HG02588 (cell line): Measurements from ENCODE around the gene AGAP3.

Source experiments
- ATAC-seq: cut with Tn5 transposase; IDR thresholded peaks from one replicate; pipeline ENCODE4 v1.9.1; 2021; ENCODE audit warnings: mild to moderate bottlenecking, moderate library complexity; ENCODE audit not compliant: unreplicated experiment

Gene AGAP3

DNA sequence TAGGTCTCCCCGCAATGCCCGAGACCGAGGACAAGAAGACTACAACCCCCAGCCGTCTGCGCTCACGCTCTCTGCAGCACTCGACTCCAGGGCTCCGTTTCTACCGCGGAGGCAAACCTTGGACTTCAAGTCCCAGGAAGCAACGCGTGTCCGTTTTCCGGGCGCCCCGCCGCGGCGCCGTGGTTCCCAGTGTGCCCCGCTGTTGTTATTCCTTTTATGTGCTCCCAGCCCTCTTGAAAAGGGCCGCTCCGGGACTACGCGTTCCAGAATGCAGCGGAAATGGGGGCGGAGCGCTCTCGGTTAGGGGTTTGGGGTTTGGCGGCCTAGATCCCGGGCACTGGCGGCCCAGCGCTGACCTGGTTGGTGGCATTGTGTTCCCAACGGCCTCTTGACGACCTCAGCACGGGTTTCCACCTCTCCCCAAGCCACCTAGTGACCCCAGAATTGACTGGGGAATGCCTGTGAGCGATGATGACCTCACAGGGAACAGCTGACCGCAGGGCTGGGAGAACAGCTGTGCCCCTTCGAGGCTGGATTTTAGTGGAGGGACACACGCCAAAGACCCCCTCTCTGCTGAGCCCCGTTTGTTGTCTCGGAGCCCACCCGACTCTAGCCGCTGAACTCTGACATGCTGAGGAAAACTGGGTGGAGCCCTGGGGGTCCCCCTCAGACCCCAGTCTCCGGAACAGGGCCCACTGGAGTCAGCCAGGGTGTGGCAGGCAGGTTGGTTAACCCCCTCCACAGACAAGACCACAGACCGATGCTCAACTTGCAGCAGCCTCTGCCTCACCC lies 28.1 kb upstream of the AGAP3 start:
- peak; percentile 85 for ATAC-seq

DNA sequence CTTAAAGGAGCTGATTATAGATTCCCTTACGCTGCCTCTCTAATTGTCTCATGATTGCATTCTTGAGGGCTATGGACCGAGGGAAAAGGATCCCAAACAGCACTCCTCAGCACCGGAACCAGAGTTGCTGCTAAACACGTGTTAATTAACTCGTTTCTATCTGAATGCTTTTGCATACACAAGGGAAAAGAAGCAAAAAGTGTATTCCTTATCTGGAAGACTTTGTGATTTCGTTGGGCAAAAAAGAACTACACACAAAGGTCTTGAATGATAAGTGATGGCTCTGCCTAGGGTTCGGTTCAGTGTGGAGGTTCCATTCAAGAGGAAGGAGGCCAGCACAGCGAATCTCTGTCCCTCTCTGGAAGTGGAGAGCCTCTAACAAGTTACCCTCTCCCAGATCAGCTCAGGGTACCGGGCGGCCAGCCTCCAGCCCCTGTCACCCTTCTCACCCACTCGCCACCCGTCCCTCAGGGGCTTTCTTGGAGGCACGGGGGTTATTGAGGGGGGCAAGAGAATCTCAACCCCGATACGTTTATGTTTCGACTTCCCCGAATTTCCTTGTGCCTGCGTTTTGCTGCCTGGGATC lies 27.4 kb upstream of the AGAP3 start:
- ATAC-seq = no peak

GRCh38 chr7:151059367-151060112 lies 26.7 kb upstream of the AGAP3 start, which contains the start of gene SLC4A2:
TSS of gene SLC4A2 (plus strand) at chr7:151059589. CDS start at chr7:151061988, 2,399 bp downstream.
- peak; percentile 34 for ATAC-seq

DNA sequence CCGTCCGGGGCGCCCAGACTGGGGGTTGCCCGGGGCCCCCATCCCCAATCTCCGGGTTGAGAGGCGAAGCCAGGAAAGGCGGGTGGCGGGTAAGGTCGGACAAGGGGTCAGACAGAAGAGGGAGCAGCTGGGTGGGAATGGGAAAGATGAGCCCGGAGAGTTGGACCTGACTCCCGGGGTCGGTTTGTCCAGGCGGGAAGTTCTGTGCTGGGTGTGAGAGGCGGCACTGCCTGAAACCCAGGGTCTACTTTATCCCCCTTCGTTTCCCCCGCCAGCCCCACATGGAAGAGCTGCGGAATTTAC lies 26.2 kb upstream of the AGAP3 start:
- no peak for ATAC-seq

DNA sequence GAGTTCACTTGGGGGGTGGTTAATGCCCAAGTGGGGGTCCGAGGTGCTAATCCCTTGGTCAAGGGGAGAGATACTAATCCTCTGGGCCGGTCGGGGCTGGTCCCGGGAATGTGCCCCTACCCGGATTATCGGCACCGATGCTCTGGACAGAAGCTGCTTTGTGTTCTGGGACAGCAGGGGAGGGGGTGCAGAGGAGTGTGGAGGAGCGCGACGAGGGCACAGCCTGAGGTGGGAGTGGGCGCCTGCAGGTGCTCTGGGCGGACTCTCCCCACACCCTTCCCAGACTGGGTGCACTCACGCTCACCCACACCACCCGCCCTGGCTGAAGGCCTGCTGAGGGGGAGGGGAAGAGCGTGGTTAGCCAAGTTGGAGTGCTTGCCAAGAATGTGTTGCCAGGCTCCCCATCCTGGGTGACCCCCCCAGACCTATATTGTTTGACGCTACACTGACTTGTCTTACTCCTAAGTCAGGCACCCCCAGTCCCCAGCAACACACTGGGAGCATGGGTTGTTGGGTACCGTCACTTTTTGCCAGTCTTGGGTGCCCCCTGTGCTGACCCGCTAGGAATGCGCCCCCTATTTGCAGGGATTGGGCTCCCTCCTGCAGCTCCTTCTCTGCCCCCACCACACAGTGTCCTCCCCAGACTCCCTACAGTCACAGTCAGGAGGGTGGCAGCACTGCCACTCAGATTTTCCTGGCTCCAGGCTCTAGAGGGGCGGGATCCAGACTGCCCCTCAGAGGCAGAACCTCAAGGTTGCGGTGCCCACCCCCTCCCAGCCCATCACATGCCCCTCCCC lies 25.7 kb upstream of the AGAP3 start:
- no peak for ATAC-seq

- no peak for ATAC-seq
Measured at GRCh38 chr7:151061213-151062110, 24.8 kb upstream of the AGAP3 start.

- ATAC-seq = no peak
Measured at GRCh38 chr7:151062111-151062398, 24.2 kb upstream of the AGAP3 start.

GRCh38 chr7:151062399-151063211 lies 23.7 kb upstream of the AGAP3 start:
- ATAC-seq = no peak

GRCh38 chr7:151063212-151063561 lies 23.1 kb upstream of the AGAP3 start:
- no peak for ATAC-seq

DNA sequence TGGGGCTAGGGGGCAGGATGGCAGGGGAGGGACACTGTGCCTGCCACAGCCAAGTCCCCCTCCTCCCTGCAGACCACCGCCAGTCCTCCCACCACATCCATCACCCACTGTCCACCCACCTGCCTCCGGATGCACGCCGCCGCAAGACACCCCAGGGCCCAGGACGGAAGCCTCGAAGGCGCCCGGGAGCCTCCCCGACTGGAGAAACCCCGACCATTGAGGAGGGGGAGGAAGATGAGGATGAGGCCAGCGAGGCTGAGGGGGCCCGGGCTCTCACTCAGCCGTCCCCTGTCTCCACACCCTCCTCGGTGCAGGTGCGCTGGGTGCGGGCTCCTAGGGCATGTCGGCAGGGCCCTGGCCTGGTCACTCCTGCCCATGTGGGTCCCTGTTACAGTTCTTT lies 21.8 kb upstream of the AGAP3 start:
- no peak for ATAC-seq

GRCh38 chr7:151064993-151065392 lies 21.3 kb upstream of the AGAP3 start:
- no peak for ATAC-seq

GRCh38 chr7:151065516-151065915 lies 20.8 kb upstream of the AGAP3 start:
- ATAC-seq = no peak

DNA sequence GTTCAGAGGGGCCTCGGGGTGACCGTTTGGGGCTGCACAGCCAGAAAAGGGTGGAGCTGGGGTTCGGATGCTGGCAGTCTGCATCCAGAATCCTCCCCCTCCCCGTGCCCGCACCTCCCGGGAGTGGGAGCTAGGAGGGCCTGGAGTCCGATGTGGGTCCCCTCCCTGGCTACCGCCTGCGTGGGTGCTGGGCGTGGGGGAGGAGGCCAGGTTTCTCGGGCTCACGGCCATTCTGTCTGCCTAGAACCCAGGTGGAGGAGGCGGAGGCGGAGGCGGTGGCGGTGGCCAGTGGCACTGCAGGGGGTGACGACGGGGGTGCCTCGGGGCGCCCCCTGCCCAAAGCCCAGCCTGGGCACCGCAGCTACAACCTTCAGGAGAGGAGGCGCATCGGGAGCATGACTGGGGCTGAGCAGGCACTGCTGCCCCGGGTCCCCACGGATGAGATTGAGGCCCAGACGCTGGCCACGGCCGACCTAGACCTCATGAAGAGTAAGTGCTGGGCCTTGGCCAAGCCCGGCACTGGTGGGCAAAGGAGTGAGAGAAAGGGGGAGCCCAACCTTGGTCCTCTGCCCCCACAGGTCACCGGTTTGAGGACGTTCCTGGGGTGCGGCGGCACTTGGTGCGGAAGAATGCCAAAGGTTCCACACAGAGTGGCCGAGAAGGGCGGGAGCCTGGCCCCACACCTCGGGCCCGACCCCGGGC lies 19.9 kb upstream of the AGAP3 start:
- no peak for ATAC-seq

- no peak for ATAC-seq
Measured at GRCh38 chr7:151068069-151068773, 18.1 kb upstream of the AGAP3 start.

DNA sequence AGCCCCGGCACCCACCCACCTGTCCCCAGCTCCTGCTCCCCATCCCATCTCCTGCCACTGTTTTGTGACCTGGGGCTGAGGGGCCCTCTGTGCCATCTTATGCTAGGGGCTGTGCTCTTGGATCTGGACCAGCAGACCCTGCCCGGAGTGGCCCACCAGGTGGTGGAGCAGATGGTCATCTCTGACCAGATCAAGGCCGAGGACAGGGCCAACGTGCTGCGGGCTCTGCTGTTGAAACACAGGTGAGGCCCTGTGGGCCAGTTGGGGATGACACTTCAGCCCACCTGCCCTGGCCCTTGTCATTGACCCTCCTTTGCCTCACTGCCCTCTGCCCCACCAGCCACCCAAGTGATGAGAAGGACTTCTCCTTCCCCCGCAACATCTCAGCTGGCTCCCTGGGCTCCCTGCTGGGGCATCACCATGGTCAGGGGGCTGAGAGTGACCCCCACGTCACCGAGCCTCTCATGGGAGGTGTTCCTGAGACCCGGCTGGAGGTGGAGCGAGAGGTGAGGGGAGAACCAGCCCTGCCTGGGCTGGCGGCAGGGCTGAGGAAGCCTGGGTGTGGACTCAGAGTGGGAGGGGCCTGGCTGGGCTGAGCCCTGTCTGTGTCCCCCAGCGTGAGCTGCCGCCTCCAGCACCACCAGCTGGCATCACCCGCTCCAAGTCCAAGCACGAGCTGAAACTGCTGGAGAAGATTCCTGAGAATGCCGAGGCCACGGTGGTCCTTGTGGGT lies 16.3 kb upstream of the AGAP3 start:
- no peak for ATAC-seq

DNA sequence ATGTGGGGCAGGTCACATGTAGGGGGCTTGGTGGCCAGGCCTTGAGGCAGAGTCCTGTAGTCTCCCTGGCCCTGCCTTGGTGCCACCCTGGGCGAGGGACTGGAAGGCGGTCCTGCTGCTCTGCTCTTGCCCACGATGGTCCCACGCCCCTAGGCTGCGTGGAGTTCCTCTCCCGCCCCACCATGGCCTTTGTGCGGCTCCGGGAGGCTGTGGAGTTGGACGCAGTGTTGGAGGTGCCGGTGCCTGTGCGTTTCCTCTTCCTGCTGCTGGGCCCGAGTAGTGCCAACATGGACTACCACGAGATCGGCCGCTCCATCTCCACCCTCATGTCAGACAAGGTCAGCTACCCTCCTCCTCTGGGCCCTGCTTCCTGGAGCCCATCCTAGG lies 15.7 kb upstream of the AGAP3 start:
- ATAC-seq = no peak

DNA sequence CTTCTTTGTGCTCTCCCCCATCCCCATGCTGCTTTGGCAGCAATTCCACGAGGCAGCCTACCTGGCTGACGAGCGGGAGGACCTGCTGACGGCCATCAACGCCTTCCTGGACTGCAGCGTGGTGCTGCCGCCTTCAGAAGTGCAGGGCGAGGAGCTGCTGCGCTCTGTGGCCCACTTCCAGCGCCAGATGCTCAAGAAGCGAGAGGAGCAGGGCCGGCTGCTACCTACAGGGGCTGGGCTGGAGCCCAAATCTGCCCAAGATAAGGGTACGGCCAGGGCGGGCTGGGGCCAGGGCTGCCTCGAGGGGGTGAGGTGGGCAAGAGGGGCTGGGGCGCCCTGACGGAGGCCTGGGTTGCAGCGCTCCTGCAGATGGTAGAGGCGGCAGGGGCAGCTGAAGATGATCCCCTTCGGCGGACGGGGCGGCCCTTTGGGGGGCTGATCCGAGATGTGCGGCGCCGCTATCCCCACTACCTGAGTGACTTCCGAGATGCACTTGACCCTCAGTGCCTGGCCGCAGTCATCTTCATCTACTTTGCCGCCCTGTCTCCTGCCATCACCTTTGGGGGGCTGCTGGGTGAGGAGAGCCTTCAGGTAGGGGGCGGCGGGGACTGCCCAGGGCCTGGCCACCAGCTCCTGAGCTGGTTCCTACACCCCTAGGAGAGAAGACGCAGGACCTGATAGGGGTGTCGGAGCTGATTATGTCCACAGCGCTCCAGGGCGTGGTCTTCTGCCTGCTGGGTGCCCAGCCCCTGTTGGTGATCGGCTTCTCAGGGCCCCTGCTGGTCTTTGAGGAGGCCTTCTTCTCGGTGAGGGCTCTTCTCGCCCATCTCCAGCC lies 15.0 kb upstream of the AGAP3 start:
- ATAC-seq = no peak
